ENCODE data around the gene KIAA1671. TPM values are rescaled to one million over a fixed set of nuclear protein-coding genes. Genes with fewer than 3 reads are reported as not detected.

The KIAA1671 gene
- total and polyA plus RNA-seq, 9 of the 15 experiments (the other 6 are each of a cell fraction or from before 2014, with no cell fraction given) = under 0.01 to 0.11 (median 0.02) TPM; not detected in 5

DNA sequence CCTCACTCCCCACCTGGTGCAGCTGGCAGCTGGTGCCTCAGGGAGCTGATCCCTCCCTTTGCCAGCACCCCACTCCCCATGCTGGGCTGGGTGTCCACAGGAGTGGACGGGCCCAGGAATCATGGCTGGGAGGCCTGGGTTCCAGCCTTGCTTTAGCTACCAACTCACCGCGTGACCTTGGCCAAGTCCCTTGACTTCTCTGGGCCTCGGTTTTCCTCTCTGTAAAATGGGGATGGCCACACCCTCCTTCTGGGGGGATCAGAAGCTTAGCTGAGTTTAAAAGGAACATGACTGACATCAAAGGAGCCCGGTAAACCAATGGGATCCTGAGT, 116.9 kb downstream of the KIAA1671 start:
- Histone ChIP-seq H3K27ac (ENCODE audit: extremely low read depth, low read depth, low read length) (no peak overlapping the region), H2AFZ (ENCODE audit: low read depth, low read length) (no peak overlapping the region), H3K79me2 (ENCODE audit: control insufficient read depth, insufficient read depth, low read length) (no peaks in the 10 kb centered on the region), H3K9ac (ENCODE audit: insufficient read depth in 1 of 2, low read depth in 2 of 2, low read length in 2 of 2) (no peak overlapping the region), H4K20me1 (replicated peaks; ENCODE audit: control insufficient read depth, insufficient read depth, low read length) (no peaks in the 10 kb centered on the region), H3K9me3 (replicated peaks; ENCODE audit: control insufficient read depth, insufficient read depth, low read depth, low read length) (no peaks in the 10 kb centered on the region), H3K4me3 (no peak overlapping the region), H3K4me1 (replicated peaks in 1 of 2; ENCODE audit: control insufficient read depth in 2 of 2, insufficient read depth in 2 of 2, low read length in 2 of 2) (no peaks in the 10 kb centered on the region; a peak in 1 of 5 replicates), H3K9me1 (ENCODE audit: control insufficient read depth, insufficient read depth, low read length) (no peaks in the 10 kb centered on the region), H3K36me3 (ENCODE audit: control insufficient read depth, insufficient read depth, low read length) (no peaks in the 10 kb centered on the region), H3K4me2 (ENCODE audit: insufficient read depth, low read length) (no peak overlapping the region), H3K27me3 (ENCODE audit: control insufficient read depth in 2 of 2, insufficient read depth in 2 of 2, low read length in 2 of 2) (peaks cover 5 to 43% of the 10 kb centered on the region in 2 experiments; a peak in 4 of 5 replicates)
- ChIA-PET CTCF (ENCODE audit: low intra/inter-chr PET ratio) (no interaction called here), POLR2A (no interaction called here)
- TF ChIP-seq BMI1 (IDR thresholded peaks at IDR 0.05; ENCODE audit: low read length) (no peak), JUN (IDR thresholded peaks at IDR 0.05; ENCODE audit: borderline replicate concordance, low read depth, low read length) (no peak), JUN (CRISPR knock-in tag; IDR thresholded peaks at IDR 0.05; ENCODE audit: borderline replicate concordance) (no peak), ZNF184 (CRISPR knock-in tag; IDR thresholded peaks at IDR 0.05) (no peak), E2F6 (IDR thresholded peaks at IDR 0.05; ENCODE audit: borderline replicate concordance in 1 of 2, extremely low read depth in 1 of 2, insufficient read depth in 1 of 2, insufficient read length in 1 of 2, low read depth in 1 of 2, low read length in 1 of 2, poor library complexity in 1 of 2, severe bottlenecking in 1 of 2) (no peak), HBP1 (CRISPR knock-in tag; IDR thresholded peaks at IDR 0.05) (no peak)
- intact Hi-C loops (cut with micrococcal nuclease) (no loop called here), in situ Hi-C loops (cut with MboI) (no loop called here)
- ATAC-seq = no peak
- no peak for DNase-seq (ENCODE audit: extremely low read depth in 1 of 4, low spot score in 3 of 4)
- BruUV-seq (replicated peaks) = no TSS peak
- FAIRE-seq = no peak
- WGBS (ENCODE audit: insufficient coverage, low coverage, missing lambda C conversion rate) = 0% methylated on average over 5 of the region's 5 CpGs
